T-helper 22 cell (primary cell): Measurements from ENCODE around the gene CGNL1.

ENCODE experiments used
- DNase-seq: peaks from one replicate; pipeline ENCODE4 v3.0.0-alpha.2; 2020; ENCODE audit warnings: low read depth

The CGNL1 gene

GRCh38 chr15:57424628-57425405 is 48.5 kb downstream of the CGNL1 start:
- no peak for DNase-seq

GRCh38 chr15:57425842-57426241 is 49.5 kb downstream of the CGNL1 start:
- no peak for DNase-seq

GRCh38 chr15:57427367-57427821 is 51.1 kb downstream of the CGNL1 start:
- DNase-seq = no peak

- DNase-seq = no peak
Measured at GRCh38 chr15:57432141-57432741, 55.9 kb downstream of the CGNL1 start.

- no peak for DNase-seq
Measured at GRCh38 chr15:57436166-57436565, 59.9 kb downstream of the CGNL1 start.

- DNase-seq = no peak
Measured at GRCh38 chr15:57436961-57437360, 60.7 kb downstream of the CGNL1 start.

- DNase-seq = no peak
Measured at GRCh38 chr15:57437564-57437963, 61.3 kb downstream of the CGNL1 start.

GRCh38 chr15:57438166-57438565 is 61.9 kb downstream of the CGNL1 start:
- no peak for DNase-seq

GRCh38 chr15:57439128-57440027 is 63.1 kb downstream of the CGNL1 start:
- DNase-seq = no peak

GRCh38 chr15:57440167-57440566 is 63.9 kb downstream of the CGNL1 start:
- DNase-seq = no peak

GRCh38 chr15:57440799-57441198 is 64.5 kb downstream of the CGNL1 start:
- no peak for DNase-seq

- no peak for DNase-seq
Measured at GRCh38 chr15:57442335-57442734, 66.0 kb downstream of the CGNL1 start.

- no peak for DNase-seq
Measured at GRCh38 chr15:57443486-57443885, 67.2 kb downstream of the CGNL1 start.

GRCh38 chr15:57444877-57445513 is 68.7 kb downstream of the CGNL1 start:
- DNase-seq = no peak

GRCh38 chr15:57445872-57446271 is 69.6 kb downstream of the CGNL1 start:
- no peak for DNase-seq

GRCh38 chr15:57446393-57446792 is 70.1 kb downstream of the CGNL1 start:
- no peak for DNase-seq

GRCh38 chr15:57451555-57451954 is 75.2 kb downstream of the CGNL1 start:
- DNase-seq = no peak

GRCh38 chr15:57452090-57452754 is 75.9 kb downstream of the CGNL1 start:
- no peak for DNase-seq

- no peak for DNase-seq
Measured at GRCh38 chr15:57455929-57456328, 79.6 kb downstream of the CGNL1 start.

GRCh38 chr15:57456559-57456958 is 80.3 kb downstream of the CGNL1 start:
- DNase-seq = no peak

- no peak for DNase-seq
Measured at GRCh38 chr15:57457726-57458125, 81.4 kb downstream of the CGNL1 start.

GRCh38 chr15:57458356-57458781 is 82.1 kb downstream of the CGNL1 start:
- no peak for DNase-seq
